Endodermal cell (in vitro differentiated cells): Measurements from ENCODE around the gene SRRM5. TPM values are rescaled to one million over a fixed set of nuclear protein-coding genes. Genes with fewer than 3 reads are reported as not detected.

Experiments used
- DNase-seq: peaks from one replicate; pipeline ENCODE4 v3.0.0-alpha.2; 2017
- H3K27ac ChIP-seq: 2 replicates; pipeline ENCODE4 v1.5.1; 2013; ENCODE audit warnings: mild to moderate bottlenecking, low read depth, low read length, moderate library complexity
- H3K27me3 ChIP-seq: 2 replicates; pipeline ENCODE4 v1.6.1; 2013; ENCODE audit warnings: mild to moderate bottlenecking, low read length, moderate library complexity; ENCODE audit not compliant: insufficient read depth, control insufficient read depth, poor library complexity, severe bottlenecking
- H3K36me3 ChIP-seq: 2 replicates; pipeline ENCODE4 v1.7.0; 2013; ENCODE audit warnings: mild to moderate bottlenecking, low read length, moderate library complexity; ENCODE audit not compliant: control insufficient read depth, insufficient read depth
- H3K4me1 ChIP-seq: one replicate; pipeline ENCODE4 v1.7.0; 2013; ENCODE audit warnings: low read length; ENCODE audit not compliant: control insufficient read depth, insufficient read depth
- H3K4me3 ChIP-seq: 2 replicates; pipeline ENCODE4 v1.5.1; 2013; ENCODE audit warnings: mild to moderate bottlenecking, low read length, moderate library complexity
- H3K9ac ChIP-seq: 2 replicates; pipeline ENCODE4 v1.6.1; 2013; ENCODE audit warnings: mild to moderate bottlenecking, low read length, moderate library complexity; ENCODE audit not compliant: poor library complexity, severe bottlenecking; ENCODE audit errors: extremely low read depth
- H3K9me3 ChIP-seq: 2 replicates; pipeline ENCODE4 v1.6.1; 2013; ENCODE audit warnings: mild to moderate bottlenecking, low read length, moderate library complexity; ENCODE audit not compliant: control insufficient read depth
- H3K27ac Mint-ChIP-seq: 2 replicates; pipeline ENCODE4 v1.8.0; 2020; ENCODE audit warnings: mixed read lengths
- H3K27me3 Mint-ChIP-seq: 2 replicates; pipeline ENCODE4 v1.8.0; 2021; ENCODE audit warnings: mild to moderate bottlenecking, mixed read lengths; ENCODE audit not compliant: insufficient read depth
- H3K36me3 Mint-ChIP-seq: 2 replicates; pipeline ENCODE4 v1.8.0; 2020; ENCODE audit warnings: low read depth, mixed read lengths
- H3K4me1 Mint-ChIP-seq: 2 replicates; pipeline ENCODE4 v1.8.0; 2020; ENCODE audit warnings: mixed read lengths
- H3K4me3 Mint-ChIP-seq: 2 replicates; pipeline ENCODE4 v1.8.0; 2020; ENCODE audit warnings: mild to moderate bottlenecking, moderate library complexity, mixed read lengths
- H3K9me3 Mint-ChIP-seq: 2 replicates; pipeline ENCODE4 v1.8.0; 2020; ENCODE audit warnings: mild to moderate bottlenecking, mixed read lengths
- CTCF ChIP-seq: fragments of 200-600 bp; sonication (generic); conservative IDR thresholded peaks from 2 replicates; pipeline ENCODE4 v1.5.0; 2021; ENCODE audit warnings: antibody characterized with exemption, mild to moderate bottlenecking
- WGBS, 2 experiments: methylation state at CpG; one replicate each; pipeline versions ENCODE4 v1.1.5 to v1.1.7; 2013; ENCODE audit warnings: missing lambda C conversion rate in 2 of 2, mixed read lengths in 1 of 2; ENCODE audit not compliant: insufficient coverage in 1 of 2, insufficient read length in 1 of 2; 5-methylcytosine and 5-hydroxymethylcytosine counted together
- total RNA-seq, 2 donors: library from RNA; stranded (reverse); fragmentation: NEBNext Ultra II Directional in 1 of 2; extraction: Animal tissue kit (Norgen Biotek cat#: 25700) in 1 of 2; gene quantifications; 2 replicates in 1 of 2; 3 replicates in 1 of 2; pipeline ENCODE4 v1.2.1, GENCODE V29; 2021

SRRM5 gene
- total RNA-seq, 2 donors from 2014 or later = 0.35 to 0.37 TPM

DNA sequence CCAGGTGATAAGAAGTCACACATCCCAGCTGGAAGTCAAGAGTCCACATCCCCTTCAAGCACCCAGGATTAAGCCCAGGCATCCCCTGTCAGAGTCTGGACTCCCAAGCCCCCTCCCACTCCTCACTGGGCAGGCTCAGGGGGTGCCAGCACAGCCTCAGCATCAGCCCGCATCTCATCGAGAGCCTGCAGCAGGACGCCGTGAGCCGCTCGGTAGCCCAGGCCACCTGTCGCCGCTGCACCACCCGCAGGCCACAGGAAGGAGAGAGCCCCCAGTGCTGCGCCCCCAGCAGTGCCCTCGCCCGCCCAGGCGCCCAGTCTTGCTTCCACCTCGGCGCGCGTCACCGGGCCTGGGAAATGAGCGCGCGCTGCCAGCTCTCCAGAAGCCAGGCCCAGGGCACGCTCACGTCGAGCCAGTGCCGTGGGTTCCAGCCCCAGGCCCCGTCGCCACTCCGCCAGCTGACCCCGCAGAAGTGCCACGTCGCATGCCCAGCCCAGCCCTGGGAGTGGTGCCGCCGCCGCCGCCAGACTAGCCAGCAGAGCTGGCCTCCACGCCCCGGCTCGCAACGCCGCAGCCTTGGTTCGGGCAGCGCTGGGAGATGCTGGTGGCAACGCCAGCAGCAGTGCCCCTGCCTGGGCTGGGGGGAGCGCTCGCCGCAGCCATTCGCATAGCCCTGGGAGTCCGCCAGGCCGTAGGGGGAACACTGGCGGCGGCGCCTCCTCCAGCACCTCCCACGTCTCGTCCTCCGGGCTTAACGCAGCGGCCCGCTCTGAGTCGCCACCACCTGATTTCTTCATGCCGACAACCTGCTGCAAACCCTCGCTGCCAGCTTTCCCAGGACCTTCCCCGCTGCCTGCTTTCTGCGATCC, 19.8 kb upstream of the SRRM5 start:
- H3K27me3 ChIP-seq = no peaks in the 10 kb centered on the region
- no peak for TF ChIP-seq CTCF
- no peak overlapping the region for H3K27ac ChIP-seq
- no peaks in the 10 kb centered on the region for H3K9me3 ChIP-seq
- Mint-ChIP-seq H3K27me3 (no peaks in the 10 kb centered on the region), H3K4me3 (no peak overlapping the region), H3K36me3 (peaks cover 43% of the 10 kb centered on the region), H3K27ac (peak overlapping the region; percentile 35), H3K4me1 (peaks cover 14% of the 10 kb centered on the region), H3K9me3 (no peaks in the 10 kb centered on the region)
- WGBS, 2 experiments = 95 to 98% methylated on average over 33 to 63 of the region's 63 CpGs
- DNase-seq = no peak
- no peak overlapping the region for H3K4me3 ChIP-seq
- peaks cover 43% of the 10 kb centered on the region for H3K36me3 ChIP-seq
- H3K9ac ChIP-seq = no peak overlapping the region
- no peaks in the 10 kb centered on the region for H3K4me1 ChIP-seq

- TF ChIP-seq CTCF = no peak
- H3K36me3 ChIP-seq = peaks cover 46% of the 10 kb centered on the region
- H3K4me3 ChIP-seq = no peak overlapping the region
- H3K27me3 ChIP-seq = no peaks in the 10 kb centered on the region
- Mint-ChIP-seq H3K4me1 (peaks cover 22% of the 10 kb centered on the region), H3K27ac (no peak overlapping the region), H3K4me3 (no peak overlapping the region), H3K36me3 (peaks cover 45% of the 10 kb centered on the region), H3K27me3 (no peaks in the 10 kb centered on the region), H3K9me3 (no peaks in the 10 kb centered on the region)
- no peak overlapping the region for H3K27ac ChIP-seq
- H3K9me3 ChIP-seq = no peaks in the 10 kb centered on the region
- DNase-seq = no peak
- H3K9ac ChIP-seq = no peak overlapping the region
- no peaks in the 10 kb centered on the region for H3K4me1 ChIP-seq
- WGBS, 2 experiments = 96 to 98% methylated on average over 17 to 37 of the region's 37 CpGs
Measured at GRCh38 chr19:43592800-43593350, 19.0 kb upstream of the SRRM5 start.

DNA sequence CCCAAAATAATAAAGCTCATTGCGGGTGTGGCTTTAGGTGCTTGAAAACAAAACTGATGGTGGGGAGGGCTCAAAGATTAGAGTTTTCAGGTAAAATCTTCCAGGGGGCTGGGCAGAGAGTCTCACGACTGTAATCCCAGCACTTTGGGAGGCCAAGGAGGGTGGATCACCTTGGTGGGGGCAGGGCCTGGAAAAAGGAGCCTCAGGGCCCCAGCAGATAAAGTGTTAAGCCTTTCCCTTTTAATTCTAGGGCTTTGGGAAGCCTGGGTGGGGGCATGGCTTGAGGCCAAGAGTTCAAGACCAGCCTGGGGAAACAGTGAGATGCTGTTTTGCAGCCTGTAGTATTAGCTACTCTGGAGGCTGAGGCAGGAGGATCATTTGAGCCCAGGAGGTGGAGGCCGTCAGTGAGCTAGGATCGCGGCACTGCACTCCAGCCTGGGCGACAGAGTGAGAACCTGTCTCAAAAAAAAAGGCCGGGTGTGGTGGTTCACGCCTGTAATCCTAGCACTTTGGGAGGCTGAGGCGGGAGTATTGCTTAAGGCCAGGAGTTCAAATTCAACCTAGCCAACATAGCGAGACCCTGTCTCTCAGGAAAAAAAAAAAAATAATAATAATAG, 17.7 kb upstream of the SRRM5 start:
- no peaks in the 10 kb centered on the region for H3K9me3 ChIP-seq
- DNase-seq = no peak
- no peak for TF ChIP-seq CTCF

More for the DNA sequence above, 17.7 kb upstream of the SRRM5 start:
- Mint-ChIP-seq H3K36me3 (peaks cover 45% of the 10 kb centered on the region), H3K9me3 (no peaks in the 10 kb centered on the region), H3K4me1 (peaks cover 23% of the 10 kb centered on the region), H3K4me3 (peak overlapping the region; percentile 89), H3K27me3 (no peaks in the 10 kb centered on the region), H3K27ac (no peak overlapping the region)
- 95 to 100% methylated on average over 4 to 10 of the region's 10 CpGs for WGBS, 2 experiments
- H3K27ac ChIP-seq = no peak overlapping the region
- peak overlapping the region; percentile 95 for H3K9ac ChIP-seq
- H3K36me3 ChIP-seq = peaks cover 54% of the 10 kb centered on the region
- H3K4me1 ChIP-seq = no peaks in the 10 kb centered on the region
- peak overlapping the region; percentile 94 for H3K4me3 ChIP-seq
- no peaks in the 10 kb centered on the region for H3K27me3 ChIP-seq
